SJCRH30 (cell line): ENCODE measurements around the gene CASP1. TPM values are rescaled to one million over a fixed set of nuclear protein-coding genes. Genes with fewer than 3 reads are reported as not detected.
"Not testable (repeated sequence)": the region's sequence is repeated elsewhere in the genome, so short reads cannot be mapped to it uniquely, and the experiment has no call there.

Experiments used
- DNase-seq, 2 experiments: peaks; one replicate each; pipeline ENCODE4 v3.0.0-alpha.2; 2015 to 2020
- H3K27ac ChIP-seq: fragments of 250-450 bp; sonication (Bioruptor Pico); 2 replicates; pipeline ENCODE4 v1.5.1; 2020; ENCODE audit warnings: mild to moderate bottlenecking, moderate library complexity
- H3K27me3 ChIP-seq: fragments of 250-450 bp; sonication (Bioruptor Pico); 2 replicates; pipeline ENCODE4 v1.5.1; 2020; ENCODE audit warnings: mild to moderate bottlenecking, moderate library complexity
- H3K36me3 ChIP-seq: fragments of 250-450 bp; sonication (Bioruptor Pico); 2 replicates; pipeline ENCODE4 v1.5.1; 2020; ENCODE audit warnings: mild to moderate bottlenecking, moderate library complexity
- H3K4me1 ChIP-seq: fragments of 250-450 bp; sonication (Bioruptor Pico); 2 replicates; pipeline ENCODE4 v1.5.1; 2020; ENCODE audit warnings: mild to moderate bottlenecking, moderate library complexity
- H3K4me3 ChIP-seq: fragments of 250-450 bp; sonication (Bioruptor Pico); 2 replicates; pipeline ENCODE4 v1.5.1; 2020; ENCODE audit warnings: mild to moderate bottlenecking, moderate library complexity
- H3K9me3 ChIP-seq: fragments of 250-450 bp; sonication (Bioruptor Pico); replicated peaks from 2 replicates; pipeline ENCODE4 v1.5.1; 2020; ENCODE audit warnings: mild to moderate bottlenecking, moderate library complexity
- total RNA-seq: library from RNA; depleted of rRNA; stranded (reverse); fragments of >200 nt; shearing (Covaris generic); gene quantifications from 2 replicates; pipeline ENCODE4 v1.2.3, GENCODE V29; 2014

Gene CASP1
- total RNA-seq, 1 experiment from 2014 or later = 0.40 TPM

GRCh38 chr11:105056446-105056845 is 21.5 kb upstream of the CASP1 start:
- DNase-seq = no peak
- H3K27ac ChIP-seq = no peak overlapping the region
- no peaks in the 10 kb centered on the region for H3K4me1 ChIP-seq
- H3K4me3 ChIP-seq = no peak overlapping the region
- H3K27me3 ChIP-seq = no peaks in the 10 kb centered on the region
- H3K9me3 ChIP-seq = no peaks in the 10 kb centered on the region
- no peaks in the 10 kb centered on the region for H3K36me3 ChIP-seq

DNA sequence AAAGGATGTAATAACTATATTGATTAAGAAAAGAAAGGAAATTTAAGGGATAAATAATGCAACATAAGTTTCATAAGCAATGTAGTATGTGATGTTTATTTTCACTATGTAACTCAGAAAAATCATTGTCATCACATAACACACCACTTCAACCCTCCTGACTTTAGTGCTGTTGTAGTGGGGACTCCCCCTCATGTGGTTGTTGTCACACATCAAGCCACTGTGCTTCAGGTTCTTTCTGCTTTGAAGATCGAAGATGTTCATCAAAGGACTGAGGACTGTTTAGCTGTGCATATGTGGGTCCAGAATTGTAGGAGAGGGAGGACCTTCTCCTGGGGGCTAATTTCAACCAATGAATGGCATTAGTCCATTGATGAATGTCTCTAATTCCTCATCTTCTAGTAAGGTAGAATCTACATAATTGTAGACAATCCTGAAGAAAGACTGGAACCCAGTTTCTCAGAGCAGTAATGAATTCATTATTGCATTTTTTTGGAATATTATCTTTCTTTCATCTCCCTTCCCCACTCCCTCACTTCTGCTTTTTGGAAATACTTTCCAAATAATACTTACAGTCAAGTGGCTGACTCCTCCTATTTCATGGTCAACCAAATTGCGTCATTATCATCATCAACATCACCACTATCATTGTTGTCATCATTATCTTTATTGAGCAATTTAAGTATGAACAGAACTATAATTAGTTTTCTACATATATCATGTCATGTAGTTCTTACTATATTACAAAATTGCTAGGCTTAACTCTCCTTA is 20.0 kb upstream of the CASP1 start:
- Histone ChIP-seq H3K36me3 (no peaks in the 10 kb centered on the region), H3K27ac (no peak overlapping the region), H3K4me1 (no peaks in the 10 kb centered on the region), H3K4me3 (no peak overlapping the region), H3K9me3 (no peaks in the 10 kb centered on the region), H3K27me3 (no peaks in the 10 kb centered on the region)
- no peak for DNase-seq

DNA sequence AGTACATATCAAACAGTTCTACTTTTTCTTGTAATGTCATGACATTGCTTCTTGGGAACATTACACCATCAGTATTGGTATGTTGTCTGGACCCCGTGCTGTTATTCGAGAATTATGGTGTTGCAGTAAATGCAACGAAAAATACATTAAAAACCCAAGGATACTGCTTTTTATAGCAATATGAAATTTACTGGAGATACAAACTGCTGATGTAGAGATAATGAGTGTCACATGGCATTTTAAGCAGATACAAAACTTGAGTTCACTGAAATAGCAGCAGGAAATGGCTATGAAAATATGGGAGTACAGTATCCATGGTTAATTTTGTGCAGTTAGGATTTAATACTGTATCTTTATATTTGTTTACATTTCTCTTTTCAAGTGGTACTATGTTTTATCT is 17.5 kb upstream of the CASP1 start:
- Histone ChIP-seq H3K4me3 (no peak overlapping the region), H3K36me3 (no peaks in the 10 kb centered on the region), H3K27me3 (no peaks in the 10 kb centered on the region), H3K9me3 (no peaks in the 10 kb centered on the region), H3K27ac (no peak overlapping the region), H3K4me1 (no peaks in the 10 kb centered on the region)
- no peak for DNase-seq

DNA sequence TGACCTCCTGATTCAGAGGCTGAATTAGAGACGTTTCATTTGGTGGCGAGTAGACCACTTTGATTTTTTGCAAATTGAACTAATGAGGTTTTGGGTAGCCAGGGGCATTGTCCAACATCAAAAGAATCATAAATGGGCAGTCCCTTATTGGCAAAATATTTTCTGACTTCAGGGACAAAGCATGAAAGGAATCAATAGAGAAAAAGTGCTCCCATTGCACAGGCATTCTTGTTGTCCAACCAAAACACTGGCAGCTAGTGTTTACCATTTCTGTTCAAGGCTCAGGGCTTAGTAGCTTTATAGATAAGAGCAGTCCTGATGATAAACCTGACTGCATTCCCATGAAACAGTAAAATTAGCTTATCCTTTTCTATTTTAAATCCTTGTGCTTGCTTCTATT is 16.6 kb upstream of the CASP1 start:
- no peak overlapping the region for H3K4me3 ChIP-seq
- H3K4me1 ChIP-seq = no peaks in the 10 kb centered on the region
- H3K36me3 ChIP-seq = no peaks in the 10 kb centered on the region
- H3K27me3 ChIP-seq = no peaks in the 10 kb centered on the region
- no peaks in the 10 kb centered on the region for H3K9me3 ChIP-seq
- no peak for DNase-seq
- H3K27ac ChIP-seq = no peak overlapping the region

DNA sequence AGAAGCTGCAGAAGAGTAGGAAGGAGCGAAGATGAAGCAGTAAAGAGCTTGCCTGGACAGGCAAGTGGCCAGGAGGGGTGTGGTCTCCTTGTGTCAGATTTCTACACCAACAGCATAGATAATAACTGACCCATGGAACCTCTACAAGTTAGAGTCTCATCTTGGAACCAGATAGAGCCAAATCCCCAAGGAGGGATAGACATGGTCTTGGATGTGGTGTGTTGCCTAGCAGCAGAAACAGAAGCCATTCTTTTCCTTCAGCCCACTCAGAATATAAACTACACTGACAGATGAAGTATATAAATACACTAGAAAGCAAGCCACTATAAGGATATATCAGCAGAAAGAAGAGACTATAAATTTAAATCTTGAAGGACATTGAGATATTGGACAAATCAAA is 14.5 kb upstream of the CASP1 start:
- DNase-seq = no peak
- Histone ChIP-seq H3K9me3 (no peaks in the 10 kb centered on the region), H3K27me3 (no peaks in the 10 kb centered on the region), H3K4me1 (no peaks in the 10 kb centered on the region), H3K36me3 (no peaks in the 10 kb centered on the region), H3K27ac (no peak overlapping the region), H3K4me3 (no peak overlapping the region)

- H3K4me3 ChIP-seq = no peak overlapping the region
- H3K27me3 ChIP-seq = no peaks in the 10 kb centered on the region
- no peaks in the 10 kb centered on the region for H3K9me3 ChIP-seq
- no peak overlapping the region for H3K27ac ChIP-seq
- H3K4me1 ChIP-seq = no peaks in the 10 kb centered on the region
- no peaks in the 10 kb centered on the region for H3K36me3 ChIP-seq
- DNase-seq = peak; percentile 6 to 21
These were observed 12.1 kb upstream of the CASP1 start for GRCh38 chr11:105046898-105047579.

DNA sequence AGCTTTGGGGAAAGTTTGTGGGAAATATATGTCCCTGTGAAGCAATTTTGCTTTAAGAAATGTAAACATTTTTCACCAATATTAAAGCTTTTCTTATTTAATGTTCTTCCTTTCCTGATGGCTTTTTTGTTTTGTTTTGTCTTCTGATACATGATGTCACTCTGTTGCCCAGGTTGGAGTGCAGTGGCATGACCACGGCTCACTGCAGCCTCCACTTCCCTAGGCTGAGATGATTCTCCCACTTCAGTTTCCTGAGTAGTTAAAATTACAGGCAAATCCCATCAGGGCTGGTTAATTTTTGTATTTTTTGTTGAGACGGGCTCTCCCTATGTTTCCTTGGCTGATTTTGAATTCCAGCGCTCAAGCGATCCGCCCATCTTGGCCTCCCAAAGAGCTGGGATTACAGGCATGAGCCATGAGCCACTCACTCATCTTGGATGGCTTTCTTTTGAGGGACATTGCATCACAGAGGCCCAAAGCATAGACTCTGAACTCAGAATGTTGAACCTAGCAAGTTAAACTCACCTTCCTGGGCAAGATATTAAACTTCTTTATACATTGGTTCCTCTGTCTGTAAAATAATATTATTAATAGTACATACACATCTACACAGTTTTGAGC is 10.8 kb upstream of the CASP1 start:
- Histone ChIP-seq H3K4me1 (no peaks in the 10 kb centered on the region), H3K36me3 (no peaks in the 10 kb centered on the region), H3K27ac (no peak overlapping the region), H3K4me3 (no peak overlapping the region), H3K27me3 (no peaks in the 10 kb centered on the region), H3K9me3 (no peaks in the 10 kb centered on the region)
- DNase-seq = no peak

GRCh38 chr11:105044557-105045524 is 9.9 kb upstream of the CASP1 start, which contains the start of gene CARD16:
Gene CARD16, minus strand, starts transcription at chr11:105045335. Its CDS starts 38 bp downstream, at chr11:105045297.
- H3K9me3 ChIP-seq, H3K27me3 ChIP-seq, H3K36me3 ChIP-seq, H3K27ac ChIP-seq, DNase-seq, H3K4me1 ChIP-seq, H3K4me3 ChIP-seq: not testable (repeated sequence)

DNA sequence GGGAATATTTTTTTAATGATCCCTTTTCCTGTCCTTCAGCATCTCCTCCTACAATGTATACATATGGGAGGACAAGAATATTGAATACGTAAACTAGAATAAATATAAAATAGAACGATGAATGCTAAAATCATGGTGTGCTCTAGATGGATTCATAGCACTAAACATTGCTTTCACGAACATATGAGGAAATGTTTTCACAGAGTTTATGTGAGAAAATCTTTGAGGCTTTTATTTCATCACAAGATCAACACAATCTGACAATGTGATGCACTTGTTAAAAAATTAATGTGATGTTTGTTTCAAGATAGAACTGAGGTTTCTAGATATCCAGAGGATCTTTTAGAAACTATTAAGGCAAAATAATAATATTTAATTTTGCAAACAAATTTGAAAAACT is 7.2 kb upstream of the CASP1 start:
- no peaks in the 10 kb centered on the region for H3K4me1 ChIP-seq
- H3K27ac ChIP-seq = no peak overlapping the region
- no peak for DNase-seq
- no peaks in the 10 kb centered on the region for H3K9me3 ChIP-seq
- H3K27me3 ChIP-seq = no peaks in the 10 kb centered on the region
- H3K4me3 ChIP-seq = no peak overlapping the region
- H3K36me3 ChIP-seq = no peaks in the 10 kb centered on the region

DNA sequence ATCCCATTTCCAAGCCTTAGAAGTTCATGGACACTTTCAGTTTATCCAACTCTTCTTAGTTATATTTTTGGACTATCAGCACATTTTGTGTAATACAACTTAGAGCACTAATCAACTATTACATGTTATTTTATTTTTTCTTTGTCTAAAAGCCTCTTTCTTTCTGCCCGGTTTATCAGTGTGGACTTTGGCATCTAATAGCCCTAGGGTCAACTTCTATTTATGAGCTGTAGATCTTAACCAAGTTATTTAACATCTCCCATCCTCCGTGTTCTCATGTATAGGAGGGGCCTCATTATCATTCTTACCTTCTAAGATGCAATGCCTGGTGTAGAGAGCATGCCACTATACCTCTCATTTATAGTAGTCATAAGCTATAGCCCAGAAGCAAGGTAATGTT is 5.8 kb upstream of the CASP1 start:
- Histone ChIP-seq H3K4me3 (no peak overlapping the region), H3K4me1 (no peaks in the 10 kb centered on the region), H3K9me3 (no peaks in the 10 kb centered on the region), H3K36me3 (no peaks in the 10 kb centered on the region), H3K27me3 (no peaks in the 10 kb centered on the region), H3K27ac (no peak overlapping the region)
- no peak for DNase-seq

DNA sequence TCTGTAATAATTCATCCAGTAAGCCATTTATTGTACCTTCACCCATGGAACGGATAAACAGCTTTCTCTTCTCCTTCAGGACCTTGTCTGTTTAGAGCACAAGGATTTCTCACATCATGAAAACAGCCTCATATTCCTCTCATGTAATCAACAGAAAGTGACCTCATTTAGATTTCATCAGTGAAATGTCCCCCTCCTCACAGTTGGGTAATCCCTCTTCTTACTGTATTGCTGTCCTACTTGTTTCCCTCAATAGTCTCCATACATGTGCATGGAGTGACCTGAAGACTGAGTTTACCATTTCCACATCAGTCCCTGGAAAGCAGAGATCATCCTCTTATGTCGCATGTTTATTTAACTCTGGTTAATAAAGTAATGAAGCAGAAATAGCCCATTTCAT is 556 bp downstream of the CASP1 start:
- H3K9me3 ChIP-seq, DNase-seq, H3K4me1 ChIP-seq, H3K27me3 ChIP-seq, H3K27ac ChIP-seq, H3K36me3 ChIP-seq, H3K4me3 ChIP-seq: not testable (repeated sequence)

DNA sequence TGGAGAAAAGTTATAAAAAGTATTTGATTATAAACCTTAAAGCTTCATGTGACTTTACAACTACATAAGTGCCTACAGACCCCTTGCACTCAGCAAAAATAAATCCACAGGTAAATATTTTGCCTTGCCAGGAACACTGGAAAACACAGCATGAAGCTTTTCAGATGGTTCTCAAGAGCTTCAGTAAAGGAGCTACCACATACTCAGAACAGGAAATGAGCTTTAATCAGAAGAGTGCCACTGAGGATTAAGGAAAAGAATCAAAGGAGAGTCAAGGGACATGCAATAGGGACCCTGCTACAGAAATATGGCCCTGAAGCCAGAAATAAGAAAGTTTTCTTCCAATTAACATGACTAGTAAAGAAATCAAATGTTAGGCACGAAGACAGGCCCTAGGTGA is 1.2 kb downstream of the CASP1 start:
- H3K27me3 ChIP-seq = no peaks in the 10 kb centered on the region
- H3K4me1 ChIP-seq = no peaks in the 10 kb centered on the region
- DNase-seq = no peak
- H3K4me3 ChIP-seq = no peak overlapping the region
- no peaks in the 10 kb centered on the region for H3K9me3 ChIP-seq
- no peak overlapping the region for H3K27ac ChIP-seq
- no peaks in the 10 kb centered on the region for H3K36me3 ChIP-seq

DNA sequence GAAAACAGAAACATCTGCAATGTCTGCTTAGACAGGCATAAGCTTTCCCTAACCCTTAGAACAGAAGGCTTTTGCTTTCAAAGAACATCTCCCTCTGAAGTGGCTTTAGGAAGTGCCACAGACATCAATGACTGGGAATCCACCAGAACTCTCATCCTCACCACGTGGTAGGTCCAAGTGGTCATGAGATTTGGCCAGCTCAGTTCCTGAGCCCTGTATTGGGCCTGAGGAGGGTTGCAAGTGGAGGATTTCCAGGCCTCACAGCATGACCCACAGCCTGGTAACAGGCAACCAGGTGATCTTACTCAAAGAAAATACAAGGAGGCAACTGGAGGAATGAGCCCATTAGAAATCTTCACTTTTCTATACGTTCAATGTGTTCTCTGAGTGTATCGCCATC is 1.6 kb downstream of the CASP1 start:
- Histone ChIP-seq H3K27me3 (no peaks in the 10 kb centered on the region), H3K9me3 (no peaks in the 10 kb centered on the region), H3K36me3 (no peaks in the 10 kb centered on the region), H3K4me3 (no peak overlapping the region), H3K4me1 (no peaks in the 10 kb centered on the region), H3K27ac (no peak overlapping the region)
- DNase-seq = no peak

GRCh38 chr11:105032495-105032894 is 2.4 kb downstream of the CASP1 start:
- DNase-seq = no peak

More at GRCh38 chr11:105032495-105032894, 2.4 kb downstream of the CASP1 start:
- Histone ChIP-seq H3K4me3 (no peak overlapping the region), H3K9me3 (no peaks in the 10 kb centered on the region), H3K27ac (no peak overlapping the region), H3K27me3 (no peaks in the 10 kb centered on the region), H3K4me1 (no peaks in the 10 kb centered on the region), H3K36me3 (no peaks in the 10 kb centered on the region)
